Trophoblast cell (in vitro differentiated cells and primary cell): ENCODE results near the gene MORC4.
A peak's percentile ranks its signal among the peaks of the same experiment; 100 is the strongest.

ENCODE experiments used
- DNase-seq, 2 donors: peaks; one replicate each; pipeline ENCODE4 v3.0.0-alpha.2; 2016
- H2AFZ ChIP-seq: 2 replicates; pipeline ENCODE4 v1.6.1; 2013; ENCODE audit warnings: low read length, moderate library complexity, mild to moderate bottlenecking; ENCODE audit not compliant: insufficient read depth, poor library complexity
- H2AK5ac ChIP-seq: 2 replicates; pipeline ENCODE4 v1.6.1; 2013; ENCODE audit warnings: mild to moderate bottlenecking, low read length
- H2BK120ac ChIP-seq: 2 replicates; pipeline ENCODE4 v1.6.1; 2013; ENCODE audit warnings: low read length, mild to moderate bottlenecking, moderate library complexity; ENCODE audit not compliant: insufficient read depth, poor library complexity
- H2BK12ac ChIP-seq: 2 replicates; pipeline ENCODE4 v1.6.1; 2013; ENCODE audit warnings: mild to moderate bottlenecking, low read length, moderate library complexity
- H2BK5ac ChIP-seq: 2 replicates; pipeline ENCODE4 v1.6.1; 2013; ENCODE audit warnings: low read length, low read depth, moderate library complexity, mild to moderate bottlenecking; ENCODE audit not compliant: poor library complexity
- H3K14ac ChIP-seq: 2 replicates; pipeline ENCODE4 v1.6.1; 2013; ENCODE audit warnings: mild to moderate bottlenecking, low read length
- H3K18ac ChIP-seq: 2 replicates; pipeline ENCODE4 v1.6.1; 2013; ENCODE audit warnings: mild to moderate bottlenecking, low read length
- H3K23ac ChIP-seq: 2 replicates; pipeline ENCODE4 v1.6.1; 2013; ENCODE audit warnings: low read length
- H3K27ac ChIP-seq: 2 replicates; pipeline ENCODE4 v1.5.1; 2013; ENCODE audit warnings: low read depth, mild to moderate bottlenecking, inconsistent platforms, low read length, moderate library complexity
- H3K27me3 ChIP-seq: 2 replicates; pipeline ENCODE4 v1.6.1; 2013; ENCODE audit warnings: inconsistent platforms, mild to moderate bottlenecking, low read length, moderate library complexity; ENCODE audit not compliant: insufficient read depth
- H3K36me3 ChIP-seq, 2 experiments: 1 replicate in 1 of 2; 2 replicates in 1 of 2; pipeline ENCODE4 v1.6.1; 2013; ENCODE audit warnings: low read length in 2 of 2, mild to moderate bottlenecking in 2 of 2, moderate library complexity in 1 of 2; ENCODE audit not compliant: insufficient read depth in 2 of 2, control insufficient read depth in 1 of 2
- H3K4ac ChIP-seq: 2 replicates; pipeline ENCODE4 v1.6.1; 2013; ENCODE audit warnings: low read depth, mild to moderate bottlenecking, low read length, moderate library complexity
- H3K4me1 ChIP-seq, 2 experiments: 1 replicate in 1 of 2; 2 replicates in 1 of 2; pipeline ENCODE4 v1.6.1; 2013; ENCODE audit warnings: low read length in 2 of 2, mild to moderate bottlenecking in 2 of 2, moderate library complexity in 1 of 2; ENCODE audit not compliant: insufficient read depth in 2 of 2, control insufficient read depth in 1 of 2
- H3K4me2 ChIP-seq: 2 replicates; pipeline ENCODE4 v1.6.1; 2013; ENCODE audit warnings: inconsistent platforms, mild to moderate bottlenecking, low read length, moderate library complexity
- H3K4me3 ChIP-seq: 2 replicates; pipeline ENCODE4 v1.5.1; 2013; ENCODE audit warnings: mild to moderate bottlenecking, low read depth, low read length, inconsistent platforms
- H3K79me1 ChIP-seq: one replicate; pipeline ENCODE4 v1.6.1; 2013; ENCODE audit warnings: low read length
- H3K79me2 ChIP-seq: 2 replicates; pipeline ENCODE4 v1.6.1; 2013; ENCODE audit warnings: low read length, mild to moderate bottlenecking; ENCODE audit not compliant: control insufficient read depth, insufficient read depth, poor library complexity
- H3K9ac ChIP-seq: 2 replicates; pipeline ENCODE4 v1.6.1; 2013; ENCODE audit warnings: mild to moderate bottlenecking, low read length
- H3K9me3 ChIP-seq: 2 replicates; pipeline ENCODE4 v1.6.1; 2013; ENCODE audit warnings: low read depth, mild to moderate bottlenecking, control low read depth, inconsistent platforms, low read length; ENCODE audit not compliant: insufficient read depth
- H4K12ac ChIP-seq: 2 replicates; pipeline ENCODE4 v1.6.1; 2013; ENCODE audit warnings: low read depth, mild to moderate bottlenecking, low read length, moderate library complexity
- H4K8ac ChIP-seq: 2 replicates; pipeline ENCODE4 v1.6.1; 2013; ENCODE audit warnings: low read depth, mild to moderate bottlenecking, low read length, moderate library complexity
- H4K91ac ChIP-seq: one replicate; pipeline ENCODE4 v1.6.1; 2013; ENCODE audit warnings: low read depth, mild to moderate bottlenecking, low read length, moderate library complexity
- WGBS: extraction: QIAGEN DNeasy Blood & Tissue Kit; methylation state at CpG from one replicate; pipeline ENCODE4 v1.1.7; 2013; ENCODE audit warnings: missing lambda C conversion rate; ENCODE audit not compliant: insufficient read length, insufficient coverage; ENCODE audit errors: extremely low coverage; 5-methylcytosine and 5-hydroxymethylcytosine counted together

Gene MORC4

GRCh38 chrX:106931831-106932491 is 68.1 kb downstream of the MORC4 start:
- H3K36me3 ChIP-seq, result no peaks in the 10 kb centered on the region
- H3K23ac ChIP-seq, result no peak overlapping the region
- H3K79me1 ChIP-seq, result peaks cover 5% of the 10 kb centered on the region
- no peak overlapping the region for H2AK5ac ChIP-seq
- DNase-seq, result peak; percentile 31 to 76
- H3K14ac ChIP-seq, result no peak overlapping the region
- no peak overlapping the region for H2BK12ac ChIP-seq
- H4K12ac ChIP-seq, result no peak overlapping the region
- H3K4me2 ChIP-seq, result no peak overlapping the region
- no peaks in the 10 kb centered on the region for H3K79me2 ChIP-seq
- no peak overlapping the region for H3K4me3 ChIP-seq
- peak overlapping the region; percentile 45 for H2BK120ac ChIP-seq
- H2AFZ ChIP-seq, result peak overlapping the region; percentile 9
- no peak overlapping the region for H3K4ac ChIP-seq
- H4K91ac ChIP-seq, result no peak overlapping the region
- H3K9me3 ChIP-seq, result no peaks in the 10 kb centered on the region
- peak overlapping the region; percentile 9 for H4K8ac ChIP-seq
- H3K18ac ChIP-seq, result no peak overlapping the region
- H3K4me1 ChIP-seq, result peaks cover 18 to 19% of the 10 kb centered on the region in 2 experiments
- WGBS, result no CpG with 5 or more reads among the region's 3 CpGs
- peak overlapping the region; percentile 41 for H3K27ac ChIP-seq
- H3K27me3 ChIP-seq, result no peaks in the 10 kb centered on the region
- H2BK5ac ChIP-seq, result peak overlapping the region; percentile 10
- no peak overlapping the region for H3K9ac ChIP-seq

DNA sequence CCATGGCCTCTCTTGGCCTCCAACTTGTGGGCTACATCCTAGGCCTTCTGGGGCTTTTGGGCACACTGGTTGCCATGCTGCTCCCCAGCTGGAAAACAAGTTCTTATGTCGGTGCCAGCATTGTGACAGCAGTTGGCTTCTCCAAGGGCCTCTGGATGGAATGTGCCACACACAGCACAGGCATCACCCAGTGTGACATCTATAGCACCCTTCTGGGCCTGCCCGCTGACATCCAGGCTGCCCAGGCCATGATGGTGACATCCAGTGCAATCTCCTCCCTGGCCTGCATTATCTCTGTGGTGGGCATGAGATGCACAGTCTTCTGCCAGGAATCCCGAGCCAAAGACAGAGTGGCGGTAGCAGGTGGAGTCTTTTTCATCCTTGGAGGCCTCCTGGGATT is 71.8 kb downstream of the MORC4 start:
- Histone ChIP-seq H2BK12ac (no peak overlapping the region), H3K18ac (no peak overlapping the region), H2BK5ac (no peak overlapping the region), H4K8ac (no peak overlapping the region), H3K4me1 (peaks cover 14 to 16% of the 10 kb centered on the region in 2 experiments), H3K27me3 (no peaks in the 10 kb centered on the region), H3K9me3 (no peaks in the 10 kb centered on the region), H2AK5ac (no peak overlapping the region), H3K14ac (no peak overlapping the region), H4K12ac (no peak overlapping the region), H3K79me2 (no peaks in the 10 kb centered on the region), H3K23ac (no peak overlapping the region), H3K4ac (no peak overlapping the region), H4K91ac (no peak overlapping the region), H3K27ac (no peak overlapping the region), H3K4me3 (no peak overlapping the region), H3K4me2 (no peak overlapping the region), H2BK120ac (no peak overlapping the region), H3K36me3 (no peaks in the 10 kb centered on the region), H3K79me1 (peaks cover 3% of the 10 kb centered on the region), H2AFZ (no peak overlapping the region), H3K9ac (no peak overlapping the region)
- DNase-seq, result no peak
- no CpG with 5 or more reads among the region's 4 CpGs for WGBS

DNA sequence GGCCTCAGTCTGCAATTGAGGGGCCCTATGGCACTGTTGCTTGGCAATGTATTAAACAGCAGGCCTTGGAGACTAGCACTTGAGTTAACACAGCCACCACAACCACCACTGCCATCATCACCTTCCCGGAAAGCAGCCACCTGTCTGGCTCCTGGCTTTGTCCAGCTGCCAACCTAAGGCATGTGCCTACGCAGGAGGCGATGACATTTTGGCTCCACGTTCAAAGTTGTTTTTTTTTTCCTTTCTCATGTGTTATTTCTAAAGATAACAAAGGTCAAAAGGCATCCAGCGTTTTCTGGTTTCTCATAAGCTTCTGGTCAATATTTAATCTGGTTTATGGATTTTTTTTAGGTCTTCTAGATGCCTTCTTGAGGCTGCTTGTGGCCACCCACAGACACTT is 72.3 kb downstream of the MORC4 start:
- H3K9me3 ChIP-seq, result no peaks in the 10 kb centered on the region
- no peak overlapping the region for H3K4me2 ChIP-seq
- H4K12ac ChIP-seq, result no peak overlapping the region
- H3K27ac ChIP-seq, result no peak overlapping the region
- no peak overlapping the region for H2AFZ ChIP-seq
- peaks cover 1% of the 10 kb centered on the region for H3K79me1 ChIP-seq
- no peaks in the 10 kb centered on the region for H3K79me2 ChIP-seq
- no peak overlapping the region for H2BK120ac ChIP-seq
- no peak overlapping the region for H3K9ac ChIP-seq
- no peak overlapping the region for H3K4me3 ChIP-seq
- no peak overlapping the region for H3K4ac ChIP-seq
- H3K27me3 ChIP-seq, result no peaks in the 10 kb centered on the region
- no peak overlapping the region for H3K23ac ChIP-seq
- H2AK5ac ChIP-seq, result no peak overlapping the region
- H2BK12ac ChIP-seq, result no peak overlapping the region
- no peak overlapping the region for H3K18ac ChIP-seq
- H4K91ac ChIP-seq, result no peak overlapping the region
- H3K4me1 ChIP-seq, result peaks cover 11 to 13% of the 10 kb centered on the region in 2 experiments
- no peak overlapping the region for H3K14ac ChIP-seq
- no peak overlapping the region for H2BK5ac ChIP-seq
- no peak overlapping the region for H4K8ac ChIP-seq
- no peaks in the 10 kb centered on the region for H3K36me3 ChIP-seq
- DNase-seq, result no peak
- WGBS, result no CpG with 5 or more reads among the region's 5 CpGs

GRCh38 chrX:106927023-106927422 is 73.0 kb downstream of the MORC4 start:
- no CpG with 5 or more reads among the region's 3 CpGs for WGBS

More at GRCh38 chrX:106927023-106927422, 73.0 kb downstream of the MORC4 start:
- H3K4ac ChIP-seq, result no peak overlapping the region
- H4K91ac ChIP-seq, result no peak overlapping the region
- no peaks in the 10 kb centered on the region for H3K27me3 ChIP-seq
- DNase-seq, result no peak
- no peak overlapping the region for H3K9ac ChIP-seq
- no peak overlapping the region for H3K4me2 ChIP-seq
- H3K79me1 ChIP-seq, result peaks cover 1% of the 10 kb centered on the region
- no peak overlapping the region for H4K12ac ChIP-seq
- no peak overlapping the region for H3K18ac ChIP-seq
- no peak overlapping the region for H3K4me3 ChIP-seq
- no peak overlapping the region for H2AK5ac ChIP-seq
- no peak overlapping the region for H3K27ac ChIP-seq
- peaks cover 10% of the 10 kb centered on the region in 2 experiments for H3K4me1 ChIP-seq
- H4K8ac ChIP-seq, result no peak overlapping the region
- no peak overlapping the region for H2BK120ac ChIP-seq
- H3K36me3 ChIP-seq, result no peaks in the 10 kb centered on the region
- H3K9me3 ChIP-seq, result no peaks in the 10 kb centered on the region
- H3K79me2 ChIP-seq, result no peaks in the 10 kb centered on the region
- H2AFZ ChIP-seq, result no peak overlapping the region
- H2BK12ac ChIP-seq, result no peak overlapping the region
- H3K23ac ChIP-seq, result no peak overlapping the region
- no peak overlapping the region for H2BK5ac ChIP-seq
- no peak overlapping the region for H3K14ac ChIP-seq
